Activated CD4-positive, alpha-beta T cell treated with anti-CD3 and anti-CD28 coated beads for 1 hour (primary cell): ENCODE results near the gene PCDHGA11.
"Not testable (repeated sequence)": the region's sequence is repeated elsewhere in the genome, so short reads cannot be mapped to it uniquely, and the experiment has no call there.

Experiments used
- DNase-seq: peaks from one replicate; pipeline ENCODE4 v3.0.0-alpha.2; 2020

Gene PCDHGA11

GRCh38 chr5:141399555-141400258, 21.1 kb upstream of the PCDHGA11 start:
- DNase-seq, result no peak

- no peak for DNase-seq
Observed at GRCh38 chr5:141402553-141403243, 18.2 kb upstream of the PCDHGA11 start, which contains the start of gene PCDHGA9. Gene PCDHGA9 (plus strand): TSS chr5:141402778. CDS start chr5:141402953, 175 bp downstream.

- no peak for DNase-seq
Observed at GRCh38 chr5:141403387-141403786, 17.5 kb upstream of the PCDHGA11 start.

GRCh38 chr5:141407790-141408505, 12.9 kb upstream of the PCDHGA11 start, which contains the start of gene PCDHGB6:
Gene PCDHGB6 (plus strand): TSS chr5:141408021. CDS start chr5:141408203, 182 bp downstream.
- not testable (repeated sequence) for DNase-seq

- no peak for DNase-seq
Observed at GRCh38 chr5:141409598-141410306, 11.1 kb upstream of the PCDHGA11 start.

- no peak for DNase-seq
Observed at GRCh38 chr5:141411575-141411974, 9.3 kb upstream of the PCDHGA11 start.

GRCh38 chr5:141412854-141413539, 7.9 kb upstream of the PCDHGA11 start, which contains the start of gene PCDHGA10:
Gene PCDHGA10 (plus strand): TSS chr5:141412987. CDS start chr5:141413176, 189 bp downstream.
- DNase-seq, result peak; percentile 38

- no peak for DNase-seq
Observed at GRCh38 chr5:141413540-141414069, 7.2 kb upstream of the PCDHGA11 start.

GRCh38 chr5:141414548-141415274, 6.1 kb upstream of the PCDHGA11 start:
- DNase-seq, result not testable (repeated sequence)

GRCh38 chr5:141415275-141415618, 5.6 kb upstream of the PCDHGA11 start:
- DNase-seq, result not testable (repeated sequence)

- DNase-seq, result not testable (repeated sequence)
Observed at GRCh38 chr5:141417494-141418172, 3.2 kb upstream of the PCDHGA11 start, which contains the start of gene PCDHGB7. Gene PCDHGB7 (plus strand): TSS chr5:141417677. CDS start chr5:141417860, 183 bp downstream.

- no peak for DNase-seq
Observed at GRCh38 chr5:141419074-141419880, 1.6 kb upstream of the PCDHGA11 start.

GRCh38 chr5:141421489-141421855, 621 bp downstream of the PCDHGA11 start:
- no peak for DNase-seq

GRCh38 chr5:141422742-141423291, 2.0 kb downstream of the PCDHGA11 start:
- no peak for DNase-seq

GRCh38 chr5:141427783-141428426, 7.1 kb downstream of the PCDHGA11 start:
- no peak for DNase-seq

GRCh38 chr5:141430332-141431113, 9.7 kb downstream of the PCDHGA11 start, which contains the start of gene PCDHGA12:
Gene PCDHGA12 (plus strand): TSS chr5:141430507. CDS start chr5:141430760, 253 bp downstream.
- DNase-seq, result no peak

GRCh38 chr5:141431286-141431685, 10.4 kb downstream of the PCDHGA11 start:
- no peak for DNase-seq

- DNase-seq, result not testable (repeated sequence)
Observed at GRCh38 chr5:141432308-141432707, 11.5 kb downstream of the PCDHGA11 start.
